HepG2 (cell line): Measurements from ENCODE around the gene CEP43. TPM values are rescaled to one million over a fixed set of nuclear protein-coding genes. Genes with fewer than 3 reads are reported as not detected.

Experiments used
- BRD4 ChIP-seq: sonication (generic); formaldehyde crosslinking; IDR thresholded peaks from 2 replicates; pipeline ENCODE4 v1.4.0; 2020; ENCODE audit warnings: missing genetic modification reagents
- CREM ChIP-seq, 2 experiments: sonication (generic) in 1 of 2; formaldehyde crosslinking in 1 of 2; IDR thresholded peaks; 2 replicates each; pipeline versions ENCODE4 v1.4.0 to v1.6.1; 2016 to 2020; ENCODE audit warnings: antibody characterized with exemption in 1 of 2, mild to moderate bottlenecking in 1 of 2, missing genetic modification reagents in 1 of 2
- GABPA ChIP-seq, 2 experiments: IDR thresholded peaks; 2 replicates each; pipeline ENCODE4 v1.6.1; 2011 to 2016; ENCODE audit warnings: low read depth in 2 of 2, low read length in 1 of 2, missing biosample characterization in 1 of 2, missing genetic modification characterization in 1 of 2
- KDM5B ChIP-seq: sonication (generic); formaldehyde crosslinking; IDR thresholded peaks from 2 replicates; pipeline ENCODE4 v1.4.0; 2020; ENCODE audit warnings: missing genetic modification reagents, mild to moderate bottlenecking, borderline replicate concordance
- RAD51 ChIP-seq: fragments of 450-650 bp; IDR thresholded peaks from 2 replicates; pipeline ENCODE4 v1.6.1; 2016; ENCODE audit warnings: borderline replicate concordance
- REXO4 ChIP-seq: sonication (generic); formaldehyde crosslinking; IDR thresholded peaks from 2 replicates; pipeline ENCODE4 v1.8.0; 2022; ENCODE audit warnings: missing genetic modification reagents, mild to moderate bottlenecking, borderline replicate concordance
- SIX4 ChIP-seq: sonication (generic); formaldehyde crosslinking; IDR thresholded peaks from 2 replicates; pipeline ENCODE4 v1.4.0; 2020; ENCODE audit warnings: missing genetic modification reagents
- TAF1 ChIP-seq: sonication (generic); formaldehyde crosslinking; IDR thresholded peaks from 2 replicates; pipeline ENCODE4 v1.4.0; 2020; ENCODE audit warnings: missing genetic modification reagents
- TOE1 ChIP-seq: sonication (generic); formaldehyde crosslinking; IDR thresholded peaks from 2 replicates; pipeline ENCODE4 v1.4.0; 2020; ENCODE audit warnings: mild to moderate bottlenecking, missing genetic modification reagents
- ZFP36L2 ChIP-seq: sonication (generic); formaldehyde crosslinking; IDR thresholded peaks from 2 replicates; pipeline ENCODE4 v1.4.0; 2020; ENCODE audit warnings: missing genetic modification reagents
- ZFP41 ChIP-seq: sonication (generic); formaldehyde crosslinking; IDR thresholded peaks from 2 replicates; pipeline ENCODE4 v1.4.0; 2020; ENCODE audit warnings: mild to moderate bottlenecking, missing genetic modification reagents, borderline replicate concordance
- ZIK1 ChIP-seq: sonication (generic); formaldehyde crosslinking; IDR thresholded peaks from 2 replicates; pipeline ENCODE4 v1.5.0; 2020; ENCODE audit warnings: mild to moderate bottlenecking, low read depth, missing genetic modification reagents, borderline replicate concordance
- ZNF138 ChIP-seq: sonication (generic); formaldehyde crosslinking; IDR thresholded peaks from 2 replicates; pipeline ENCODE4 v1.5.0; 2020; ENCODE audit warnings: mild to moderate bottlenecking, low read depth, missing genetic modification reagents
- ZNF251 ChIP-seq: sonication (generic); formaldehyde crosslinking; IDR thresholded peaks from 2 replicates; pipeline ENCODE4 v1.9.0; 2021; ENCODE audit warnings: mild to moderate bottlenecking, missing genetic modification reagents
- ZNF44 ChIP-seq: sonication (generic); formaldehyde crosslinking; IDR thresholded peaks from 2 replicates; pipeline ENCODE4 v1.5.1; 2020; ENCODE audit warnings: mild to moderate bottlenecking, missing genetic modification reagents
- ZNF546 ChIP-seq: sonication (generic); formaldehyde crosslinking; conservative IDR thresholded peaks from 2 replicates; pipeline ENCODE4 v1.8.1; 2023; ENCODE audit warnings: mild to moderate bottlenecking, missing genetic modification reagents
- ZNF572 ChIP-seq: sonication (generic); formaldehyde crosslinking; IDR thresholded peaks from 2 replicates; pipeline ENCODE4 v1.5.1; 2020; ENCODE audit warnings: mild to moderate bottlenecking, missing genetic modification reagents
- ZNF781 ChIP-seq: sonication (generic); formaldehyde crosslinking; IDR thresholded peaks from 2 replicates; pipeline ENCODE4 v1.5.1; 2020; ENCODE audit warnings: borderline replicate concordance, mild to moderate bottlenecking, missing genetic modification reagents; ENCODE audit errors: not compliant biosample characterization
- ZSCAN21 ChIP-seq: sonication (generic); formaldehyde crosslinking; IDR thresholded peaks from 2 replicates; pipeline ENCODE4 v1.8.0; 2022; ENCODE audit warnings: mild to moderate bottlenecking, missing genetic modification reagents, moderate library complexity, borderline replicate concordance
- polyA plus RNA-seq, 8 experiments: library from polyadenylated mRNA; depleted of rRNA in 3 of 8; stranded (reverse) in 7 of 8; unstranded in 1 of 8; fragments of >200 nt; fragmentation: Illumina TruSeq in 4 of 8; extraction: Trizol in 4 of 8; gene quantifications; 2 replicates each; pipeline versions ENCODE4 v1.2.1 to v1.2.3, GENCODE V29; 2011 to 2016; ENCODE audit warnings: low read depth in 4 of 8, missing spikeins in 1 of 8, mixed read lengths in 1 of 8; ENCODE audit not compliant: insufficient read depth in 1 of 8
- total RNA-seq, 5 experiments: library from RNA; depleted of rRNA; stranded (reverse); fragments of >200 nt; fragmentation: Illumina TruSeq; extraction: Trizol; gene quantifications; 2 replicates each; pipeline ENCODE4 v1.2.3, GENCODE V29; 2016; ENCODE audit warnings: low read depth in 1 of 5
- TF ChIP-seq, protein P1 (sequence below): sonication (generic); formaldehyde crosslinking; IDR thresholded peaks from 2 replicates; pipeline ENCODE4 v1.5.0; 2020; ENCODE audit warnings: mild to moderate bottlenecking, missing genetic modification reagents
- TF ChIP-seq, protein P2 (sequence below): sonication (generic); formaldehyde crosslinking; IDR thresholded peaks from 2 replicates; pipeline ENCODE4 v1.4.0; 2020; ENCODE audit warnings: mild to moderate bottlenecking, missing genetic modification reagents
- TF ChIP-seq, protein P3 (sequence below): sonication (generic); formaldehyde crosslinking; conservative IDR thresholded peaks from 2 replicates; pipeline ENCODE4 v1.8.0; 2022; ENCODE audit warnings: mild to moderate bottlenecking, moderate library complexity, missing genetic modification reagents
- TF ChIP-seq, protein P4 (sequence below): IDR thresholded peaks from 2 replicates; pipeline ENCODE4 v1.6.1; 2016; ENCODE audit warnings: control low read depth

CEP43 gene
- total and polyA plus RNA-seq, 2 of the 13 experiments (the other 11 are each of a cell fraction or from before 2014, with no cell fraction given) = 29.3 to 73.9 TPM

DNA sequence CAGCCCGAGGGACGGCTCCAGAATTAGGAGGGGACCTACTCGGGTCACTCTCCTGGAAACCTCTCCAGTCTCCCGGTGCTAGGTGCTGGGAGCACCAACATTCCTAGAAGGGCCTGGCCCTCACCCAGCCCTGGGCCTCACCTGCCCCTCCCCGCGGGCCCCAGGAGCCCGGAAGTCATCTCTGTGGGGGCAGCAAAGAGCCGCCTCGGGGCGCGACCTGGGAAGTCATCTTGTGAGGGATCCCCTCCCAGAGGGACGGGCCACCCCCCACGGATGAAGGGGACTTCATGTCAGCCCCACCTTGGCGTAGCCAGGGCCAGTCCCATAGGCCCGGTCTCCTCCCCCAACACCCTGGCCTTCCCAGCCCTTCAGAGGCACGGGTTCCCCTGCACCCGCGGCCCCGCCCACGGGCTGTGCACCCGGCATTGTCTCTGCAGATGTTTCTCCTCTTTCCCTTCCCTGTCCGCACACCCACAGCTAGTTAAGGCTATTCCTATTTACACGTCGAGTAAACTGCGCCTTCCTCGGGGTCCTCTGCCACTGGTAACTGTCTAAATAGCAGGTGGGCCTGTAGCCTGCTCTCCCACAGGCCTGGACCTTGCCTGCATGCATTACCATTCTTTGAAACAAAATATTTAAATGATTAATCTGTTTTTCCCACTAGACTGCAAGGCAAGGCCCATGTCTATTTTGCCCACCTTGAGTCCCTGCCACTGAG, 42.0 kb upstream of the CEP43 start (continued):
- TF ChIP-seq, protein P1, sequence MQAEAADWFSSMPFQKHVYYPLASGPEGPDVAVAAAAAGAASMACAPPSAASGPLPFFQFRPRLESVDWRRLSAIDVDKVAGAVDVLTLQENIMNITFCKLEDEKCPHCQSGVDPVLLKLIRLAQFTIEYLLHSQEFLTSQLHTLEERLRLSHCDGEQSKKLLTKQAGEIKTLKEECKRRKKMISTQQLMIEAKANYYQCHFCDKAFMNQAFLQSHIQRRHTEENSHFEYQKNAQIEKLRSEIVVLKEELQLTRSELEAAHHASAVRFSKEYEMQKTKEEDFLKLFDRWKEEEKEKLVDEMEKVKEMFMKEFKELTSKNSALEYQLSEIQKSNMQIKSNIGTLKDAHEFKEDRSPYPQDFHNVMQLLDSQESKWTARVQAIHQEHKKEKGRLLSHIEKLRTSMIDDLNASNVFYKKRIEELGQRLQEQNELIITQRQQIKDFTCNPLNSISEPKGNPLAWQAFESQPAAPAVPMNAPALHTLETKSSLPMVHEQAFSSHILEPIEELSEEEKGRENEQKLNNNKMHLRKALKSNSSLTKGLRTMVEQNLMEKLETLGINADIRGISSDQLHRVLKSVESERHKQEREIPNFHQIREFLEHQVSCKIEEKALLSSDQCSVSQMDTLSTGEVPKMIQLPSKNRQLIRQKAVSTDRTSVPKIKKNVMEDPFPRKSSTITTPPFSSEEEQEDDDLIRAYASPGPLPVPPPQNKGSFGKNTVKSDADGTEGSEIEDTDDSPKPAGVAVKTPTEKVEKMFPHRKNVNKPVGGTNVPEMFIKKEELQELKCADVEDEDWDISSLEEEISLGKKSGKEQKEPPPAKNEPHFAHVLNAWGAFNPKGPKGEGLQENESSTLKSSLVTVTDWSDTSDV (CRISPR knock-in tag) = no peak
- no peak for TF ChIP-seq RAD51
- TF ChIP-seq ZFP41 (CRISPR knock-in tag) = no peak
- no peak for TF ChIP-seq REXO4 (CRISPR knock-in tag)
- TF ChIP-seq, protein P2, sequence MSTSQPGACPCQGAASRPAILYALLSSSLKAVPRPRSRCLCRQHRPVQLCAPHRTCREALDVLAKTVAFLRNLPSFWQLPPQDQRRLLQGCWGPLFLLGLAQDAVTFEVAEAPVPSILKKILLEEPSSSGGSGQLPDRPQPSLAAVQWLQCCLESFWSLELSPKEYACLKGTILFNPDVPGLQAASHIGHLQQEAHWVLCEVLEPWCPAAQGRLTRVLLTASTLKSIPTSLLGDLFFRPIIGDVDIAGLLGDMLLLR (CRISPR knock-in tag) = no peak
- TF ChIP-seq ZNF781 (CRISPR knock-in tag) = peak; percentile 25
- TF ChIP-seq ZNF572 = peak; percentile 71; the same call in 1 of the 2 replicates
- 0 out of 2 replicates have a peak, but pooled peaks have one; percentile 69 for TF ChIP-seq TOE1 (CRISPR knock-in tag)
- no peak for TF ChIP-seq GABPA (IDR thresholded peaks at IDR 0.05; ENCODE audit: low read depth, low read length)
- TF ChIP-seq GABPA (CRISPR knock-in tag; IDR thresholded peaks at IDR 0.05; ENCODE audit: low read depth) = peak; percentile 87
- TF ChIP-seq, protein P3, sequence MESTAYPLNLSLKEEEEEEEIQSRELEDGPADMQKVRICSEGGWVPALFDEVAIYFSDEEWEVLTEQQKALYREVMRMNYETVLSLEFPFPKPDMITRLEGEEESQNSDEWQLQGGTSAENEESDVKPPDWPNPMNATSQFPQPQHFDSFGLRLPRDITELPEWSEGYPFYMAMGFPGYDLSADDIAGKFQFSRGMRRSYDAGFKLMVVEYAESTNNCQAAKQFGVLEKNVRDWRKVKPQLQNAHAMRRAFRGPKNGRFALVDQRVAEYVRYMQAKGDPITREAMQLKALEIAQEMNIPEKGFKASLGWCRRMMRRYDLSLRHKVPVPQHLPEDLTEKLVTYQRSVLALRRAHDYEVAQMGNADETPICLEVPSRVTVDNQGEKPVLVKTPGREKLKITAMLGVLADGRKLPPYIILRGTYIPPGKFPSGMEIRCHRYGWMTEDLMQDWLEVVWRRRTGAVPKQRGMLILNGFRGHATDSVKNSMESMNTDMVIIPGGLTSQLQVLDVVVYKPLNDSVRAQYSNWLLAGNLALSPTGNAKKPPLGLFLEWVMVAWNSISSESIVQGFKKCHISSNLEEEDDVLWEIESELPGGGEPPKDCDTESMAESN (CRISPR knock-in tag) = no peak; the same call in none of the 2 replicates
- TF ChIP-seq TAF1 = no peak; the same call in 1 of the 2 replicates
- TF ChIP-seq BRD4 = peak; percentile 83
- TF ChIP-seq, protein P4, sequence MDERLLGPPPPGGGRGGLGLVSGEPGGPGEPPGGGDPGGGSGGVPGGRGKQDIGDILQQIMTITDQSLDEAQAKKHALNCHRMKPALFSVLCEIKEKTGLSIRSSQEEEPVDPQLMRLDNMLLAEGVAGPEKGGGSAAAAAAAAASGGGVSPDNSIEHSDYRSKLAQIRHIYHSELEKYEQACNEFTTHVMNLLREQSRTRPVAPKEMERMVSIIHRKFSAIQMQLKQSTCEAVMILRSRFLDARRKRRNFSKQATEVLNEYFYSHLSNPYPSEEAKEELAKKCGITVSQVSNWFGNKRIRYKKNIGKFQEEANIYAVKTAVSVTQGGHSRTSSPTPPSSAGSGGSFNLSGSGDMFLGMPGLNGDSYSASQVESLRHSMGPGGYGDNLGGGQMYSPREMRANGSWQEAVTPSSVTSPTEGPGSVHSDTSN = no peak
- TF ChIP-seq ZIK1 (CRISPR knock-in tag) = 0 out of 2 replicates have a peak, but pooled peaks have one; percentile 27
- TF ChIP-seq ZNF138 = no peak
- no peak; the same call in 1 of the 2 replicates for TF ChIP-seq ZFP36L2
- peak; percentile 78 for TF ChIP-seq CREM (IDR thresholded peaks at IDR 0.05)
- no peak for TF ChIP-seq CREM (CRISPR knock-in tag; IDR thresholded peaks at IDR 0.05)
- no peak; the same call in 1 of the 2 replicates for TF ChIP-seq KDM5B
- peak; percentile 21; the same call in 1 of the 2 replicates for TF ChIP-seq ZNF44 (CRISPR knock-in tag)
- 0 out of 2 replicates have a peak, but pooled peaks have one; percentile 22 for TF ChIP-seq ZNF251 (CRISPR knock-in tag)
- peak; percentile 49; the same call in 1 of the 2 replicates for TF ChIP-seq ZNF546 (CRISPR knock-in tag)
- TF ChIP-seq SIX4 (CRISPR knock-in tag) = no peak
- peak; percentile 53; the same call in 1 of the 2 replicates for TF ChIP-seq ZSCAN21 (CRISPR knock-in tag)
